GM18951 (cell line): ENCODE measurements around the gene POLRMT.

ENCODE experiments used
- POLR2A ChIP-seq: IDR thresholded peaks from 4 replicates; pipeline ENCODE4 v1.6.1; 2011; ENCODE audit warnings: mild to moderate bottlenecking; ENCODE audit not compliant: insufficient read length, insufficient read depth; ENCODE audit errors: extremely low read depth
- in situ Hi-C: fragments of 300-500 bp; cut with MboI; formaldehyde crosslinking; loops from one replicate; pipeline ENCODE4 v1.12.0; 2022; ENCODE audit warnings: low sequenced_read_pairs, mixed read lengths, inconsistent platforms; ENCODE audit not compliant: unreplicated experiment

The POLRMT gene

DNA sequence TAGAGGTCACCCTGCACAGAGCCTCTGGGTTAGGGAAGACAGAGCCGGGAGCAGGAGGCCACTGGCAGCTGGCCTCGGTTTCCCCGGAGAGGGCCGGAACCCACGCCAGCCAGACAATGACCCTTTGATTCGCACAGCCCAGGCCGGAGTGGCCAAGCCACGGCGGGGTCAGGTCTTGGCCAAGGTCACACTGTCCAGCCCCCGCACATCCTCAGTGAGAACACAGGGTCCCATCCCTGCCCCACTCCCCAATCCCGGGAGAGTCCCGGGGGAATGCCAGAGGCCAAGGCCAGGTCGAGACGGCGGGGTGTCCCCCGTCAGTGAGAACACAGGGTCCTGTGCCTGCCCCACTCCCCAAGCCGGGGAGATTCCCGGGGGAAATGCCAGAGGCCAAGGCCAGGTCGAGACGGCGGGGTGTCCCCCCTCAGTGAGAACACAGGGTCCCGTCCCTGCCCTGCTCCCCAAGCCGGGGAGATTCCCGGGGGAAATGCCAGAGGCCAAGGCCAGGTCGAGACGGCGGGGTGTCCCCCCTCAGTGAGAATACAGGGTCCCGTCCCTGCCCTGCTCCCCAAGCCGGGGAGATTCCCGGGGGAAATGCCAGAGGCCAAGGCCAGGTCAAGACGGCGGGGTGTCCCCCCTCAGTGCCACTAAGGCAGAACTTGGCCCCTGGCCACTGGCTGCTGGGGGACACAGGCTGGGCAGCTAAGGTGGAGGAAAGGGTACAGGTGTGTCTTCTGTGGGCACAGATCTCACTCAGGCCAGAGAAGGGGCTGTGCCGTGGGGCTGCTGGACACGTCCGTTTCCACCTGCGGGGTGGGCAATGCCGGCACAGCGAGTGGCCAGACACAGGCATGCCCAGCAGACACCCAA, 41.2 kb upstream of the POLRMT start:
- no peak for TF ChIP-seq POLR2A
- in situ Hi-C loops: no loop called here

- in situ Hi-C loops: no loop called here
Measured at GRCh38 chr19:670609-671075, 37.3 kb upstream of the POLRMT start.

DNA sequence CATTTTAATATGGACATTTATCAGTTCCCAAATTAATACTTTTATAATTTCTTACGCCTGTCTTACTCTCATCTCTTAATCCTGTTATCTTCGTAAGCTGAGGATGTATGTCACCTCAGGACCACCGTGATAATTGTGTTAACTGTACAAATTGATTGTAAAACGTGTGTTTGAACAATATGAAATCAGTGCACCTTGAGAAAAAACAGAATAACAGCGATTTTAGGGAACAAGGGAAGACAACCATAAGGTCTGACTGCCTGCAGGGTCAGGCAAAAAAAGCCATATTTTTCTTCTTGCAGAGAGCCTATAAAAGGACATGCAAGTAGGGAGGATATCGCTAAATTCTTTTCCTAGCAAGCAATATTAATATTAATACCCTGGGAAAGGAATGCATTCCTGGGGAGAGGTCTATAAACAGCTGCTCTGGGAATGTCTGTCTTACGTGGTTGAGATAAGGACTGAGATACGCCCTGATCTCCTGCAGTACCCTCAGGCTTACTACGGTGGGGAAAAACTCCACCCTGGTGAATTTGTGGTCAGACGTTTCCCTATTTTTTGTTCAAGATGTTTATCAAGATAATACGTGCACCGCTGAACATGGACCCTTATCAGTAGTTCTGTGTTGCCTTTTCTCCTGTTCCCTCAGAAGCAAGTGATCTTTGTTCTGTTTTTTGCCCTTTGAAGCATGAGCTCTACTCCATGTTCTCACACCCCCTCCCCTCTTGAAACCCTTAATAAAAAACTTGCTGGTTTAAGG, 35.5 kb upstream of the POLRMT start:
- in situ Hi-C loops: loop anchor here (5.0 kb wide), 1 partner anchor 58 kb away; no protein-coding TSS in a partner anchor

More at GRCh38 chr19:670609-671075, 37.3 kb upstream of the POLRMT start:
- TF ChIP-seq POLR2A: no peak

DNA sequence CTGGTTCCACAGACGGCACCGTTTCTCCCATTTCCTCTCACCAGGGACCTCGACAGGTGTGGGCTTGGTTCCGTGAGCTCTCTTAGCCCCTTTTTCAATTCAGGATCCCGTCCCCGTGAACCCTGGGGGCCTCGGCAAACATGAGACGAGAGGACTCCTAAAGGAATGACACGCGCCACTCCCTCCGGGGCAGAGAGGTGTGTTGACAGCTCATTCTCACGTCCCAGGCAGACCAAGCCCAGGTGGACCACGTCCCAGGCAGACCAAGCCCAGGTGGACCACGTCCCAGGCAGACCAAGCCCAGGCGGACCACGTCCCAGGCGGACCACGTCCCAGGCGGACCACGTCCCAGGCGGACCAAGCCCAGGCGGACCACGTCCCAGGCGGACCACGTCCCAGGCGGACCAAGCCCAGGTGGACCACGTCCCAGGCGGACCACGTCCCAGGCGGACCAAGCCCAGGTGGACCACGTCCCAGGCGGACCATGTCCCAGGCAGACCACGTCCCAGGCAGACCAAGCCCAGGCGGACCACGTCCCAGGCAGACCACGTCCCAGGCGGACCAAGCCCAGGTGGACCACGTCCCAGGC, 33.7 kb upstream of the POLRMT start:
- in situ Hi-C loops: loop anchor here (5.0 kb wide), 1 partner anchor 60 kb away; no protein-coding TSS in a partner anchor

DNA sequence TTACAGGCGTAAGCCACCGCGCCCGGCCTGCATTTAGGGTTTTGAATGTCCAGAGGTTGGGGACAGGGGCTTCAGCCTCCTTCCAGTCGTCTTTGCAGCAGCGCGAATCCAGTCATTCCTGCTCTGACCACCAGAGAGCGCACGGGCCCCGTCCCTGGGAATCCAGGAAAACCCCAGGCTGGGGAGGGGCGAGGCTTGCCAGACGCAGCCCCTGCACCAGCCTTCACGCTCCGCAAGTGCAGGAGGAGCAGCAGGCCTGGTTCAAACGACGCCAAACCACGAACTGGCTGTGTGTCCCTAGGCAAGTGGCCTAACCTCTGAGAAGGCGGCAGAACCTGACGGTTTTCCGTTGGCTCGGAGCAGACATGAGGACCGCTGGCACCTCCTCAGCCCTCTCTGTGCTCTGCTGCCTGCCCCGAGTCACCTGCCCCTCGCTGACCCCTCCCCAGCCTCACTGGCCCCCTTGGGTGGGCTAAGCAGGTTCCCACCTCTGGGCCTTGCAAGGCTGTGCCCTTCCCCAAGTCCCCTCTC, 31.6 kb upstream of the POLRMT start:
- no peak for TF ChIP-seq POLR2A
- in situ Hi-C loops: loop anchor here (5.0 kb wide), 1 partner anchor 62 kb away; no protein-coding TSS in a partner anchor

DNA sequence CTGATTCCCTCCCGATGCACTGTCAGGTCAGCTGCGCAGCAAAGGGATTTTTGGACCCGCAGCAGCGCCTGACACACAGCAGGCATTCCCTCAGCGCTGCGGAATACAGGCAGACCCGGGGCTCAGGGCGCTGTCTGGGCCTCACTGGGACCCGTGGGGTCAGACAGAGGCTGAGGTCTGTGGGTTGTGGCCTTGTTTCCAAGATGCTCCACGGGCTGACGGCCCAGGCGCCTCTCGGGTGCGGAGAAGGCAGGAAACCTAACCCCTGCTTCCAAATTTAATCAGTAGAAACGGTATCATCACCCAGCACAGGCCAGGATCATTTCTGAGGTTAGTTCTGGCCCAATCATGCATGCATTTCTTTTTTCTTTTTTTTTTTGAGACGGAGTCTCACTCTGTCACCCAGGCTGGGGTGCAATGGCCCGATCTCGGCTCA, 30.4 kb upstream of the POLRMT start:
- in situ Hi-C loops: no loop called here
- TF ChIP-seq POLR2A: no peak

DNA sequence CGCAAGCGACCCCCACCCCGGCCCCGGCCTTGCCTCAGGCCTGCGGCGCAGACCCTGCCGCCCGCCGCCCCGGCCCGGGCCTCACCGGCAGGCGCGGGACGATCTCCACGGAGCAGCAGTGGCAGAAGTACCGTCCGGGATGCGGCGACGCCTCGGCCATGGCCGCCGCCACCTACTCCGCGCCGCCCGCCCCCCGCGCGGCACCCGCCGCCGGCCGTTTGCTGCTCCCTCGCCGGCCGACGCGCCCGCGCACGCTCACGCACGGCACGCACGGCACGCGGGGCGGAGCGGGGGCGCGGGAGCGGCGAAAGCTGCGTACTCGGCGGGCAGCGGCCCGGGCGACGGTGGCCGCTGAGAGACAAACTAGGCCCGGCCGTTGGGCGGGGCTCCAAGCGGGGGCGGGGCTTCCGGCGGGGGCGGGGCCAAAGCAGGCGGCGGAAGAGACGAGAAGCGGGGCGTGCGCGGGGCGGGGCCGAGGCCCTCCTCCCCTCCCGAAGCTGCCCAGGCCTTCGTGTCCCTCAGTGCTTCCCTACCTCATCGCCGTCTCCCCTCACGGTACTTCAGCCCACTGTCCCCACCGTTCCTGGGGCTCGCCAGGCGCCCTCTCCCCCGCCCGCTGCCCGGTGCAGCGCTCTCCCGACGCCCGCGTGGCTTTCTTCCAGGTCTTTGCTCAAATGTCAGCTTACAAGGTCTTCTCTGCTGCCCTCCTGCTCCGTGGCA, 29.8 kb upstream of the POLRMT start, which contains the start of gene RNF126:
Gene RNF126 (minus strand): TSS at position 253 of the 720 bp plus-strand sequence. CDS start 93 bp downstream, at position 160.
- in situ Hi-C loops: no loop called here
- peak; percentile 90 for TF ChIP-seq POLR2A

DNA sequence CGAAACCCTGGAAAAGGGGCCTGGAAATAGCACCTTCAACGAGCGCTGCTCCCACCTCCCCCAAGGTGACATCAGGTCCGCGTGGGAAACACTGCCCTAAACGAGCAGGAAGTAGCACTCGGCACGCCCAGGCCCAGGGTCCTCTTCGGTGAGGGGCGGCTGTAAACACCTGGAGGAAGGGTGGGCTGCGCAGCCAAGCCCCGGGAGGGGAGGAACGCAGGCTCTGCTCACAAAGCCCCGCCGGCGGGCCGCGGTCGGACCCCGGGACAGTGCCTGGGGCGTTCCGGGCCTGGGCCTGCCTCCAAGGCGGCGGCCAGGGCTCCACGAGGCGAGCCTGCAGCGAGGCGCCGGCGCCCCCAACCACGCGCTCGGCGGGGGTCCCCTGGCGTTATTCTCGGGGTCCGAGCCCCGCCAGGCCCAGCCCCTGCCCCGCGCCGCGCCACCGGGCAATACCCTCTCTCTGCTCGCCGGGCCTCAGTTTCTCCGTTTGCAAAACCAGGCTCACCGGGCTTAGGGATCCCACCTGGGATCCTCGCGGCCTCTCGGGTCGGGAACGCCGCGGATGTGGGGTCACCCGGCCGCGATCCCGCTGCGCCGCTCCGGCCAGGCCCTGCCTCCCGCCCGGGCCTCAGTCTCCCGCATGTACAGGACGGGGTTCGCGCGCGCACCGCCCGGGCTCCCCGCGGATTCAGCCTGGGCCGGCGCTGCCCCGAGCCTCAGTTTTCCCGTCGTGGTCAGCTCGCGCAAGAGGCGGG, 29.0 kb upstream of the POLRMT start:
- in situ Hi-C loops: no loop called here

GRCh38 chr19:661427-662196, 28.3 kb upstream of the POLRMT start:
- TF ChIP-seq POLR2A: peak; percentile 15
- in situ Hi-C loops: no loop called here

More for the DNA sequence above, 29.0 kb upstream of the POLRMT start:
- peak; percentile 45 for TF ChIP-seq POLR2A

DNA sequence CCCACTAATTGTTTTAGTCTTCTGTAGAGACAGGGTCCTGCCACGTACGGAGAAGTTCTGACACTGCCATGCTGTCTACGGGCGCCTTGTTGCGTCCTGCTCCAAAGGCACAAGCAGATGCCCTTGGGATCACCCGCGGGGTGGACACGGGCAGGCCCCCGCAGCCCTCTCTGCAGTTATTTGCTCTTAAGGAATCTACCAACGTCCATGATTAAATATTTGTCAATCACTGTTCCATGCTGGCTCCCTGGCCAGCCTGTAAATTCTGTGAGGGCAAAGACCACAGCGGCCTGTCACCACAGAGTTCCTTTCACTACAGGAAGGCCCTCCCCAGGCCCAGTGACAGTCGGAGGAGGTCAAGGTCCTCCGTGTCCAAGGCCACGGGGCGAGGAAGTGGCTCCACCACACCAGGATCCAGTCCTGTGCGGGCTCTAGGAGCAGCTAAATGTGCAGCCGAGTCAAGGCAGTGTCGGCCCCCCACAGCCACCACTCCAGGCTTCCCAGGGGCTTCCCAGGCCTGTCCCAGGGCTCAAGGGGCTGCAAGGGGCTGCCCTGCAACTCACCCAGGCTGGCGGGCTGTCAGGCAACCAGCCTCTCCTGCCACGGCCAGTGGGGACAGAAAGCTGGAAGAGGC, 27.6 kb upstream of the POLRMT start:
- TF ChIP-seq POLR2A: no peak
- in situ Hi-C loops: no loop called here

- TF ChIP-seq POLR2A: no peak
- in situ Hi-C loops: no loop called here
Measured at GRCh38 chr19:658916-659839, 25.8 kb upstream of the POLRMT start.
